NOMO-1 (cell line): ENCODE data around the gene TMBIM4.

Source experiments
- DNase-seq, 2 experiments: peaks; one replicate each; lab custom pipeline; 2025; ENCODE audit not compliant: unreplicated experiment in 2 of 2; lab: John Stamatoyannopoulos, UW

Gene TMBIM4

DNA sequence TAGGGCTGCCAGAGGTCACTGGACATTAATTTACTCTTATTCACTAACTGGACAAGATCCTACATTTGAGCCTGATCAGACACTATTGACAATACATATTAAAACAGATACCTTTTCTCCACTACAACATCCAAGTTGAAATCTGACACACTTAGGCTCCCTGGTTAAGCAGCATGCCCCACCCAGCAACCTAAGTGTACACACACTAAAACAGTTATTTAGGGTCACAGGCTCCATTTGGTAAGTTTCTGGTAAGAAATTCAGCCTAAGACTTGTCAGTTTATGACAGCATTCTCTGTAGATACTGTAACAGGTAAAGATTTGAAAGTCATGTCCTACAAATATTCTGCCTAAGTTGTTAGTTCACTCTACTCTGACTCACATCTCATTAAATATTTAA lies 27.0 kb downstream of the TMBIM4 start:
- no peak for DNase-seq

DNA sequence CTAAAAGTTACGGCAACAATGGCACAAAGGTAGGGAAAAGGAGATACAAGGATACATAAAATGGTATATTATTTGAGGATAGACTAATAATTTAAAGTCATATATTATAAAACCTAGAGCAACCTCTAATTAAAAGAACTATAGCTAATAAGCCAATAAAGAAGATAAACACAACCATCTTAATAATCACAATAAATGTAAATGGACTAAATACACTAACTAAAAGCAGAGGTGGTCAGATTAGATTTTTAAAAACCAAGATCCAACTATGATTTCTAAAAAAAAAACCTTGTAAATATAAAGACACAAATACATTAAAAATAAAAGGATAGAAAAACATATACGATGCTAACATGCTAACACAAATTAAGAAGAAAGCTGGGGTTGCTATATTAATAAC lies 28.5 kb downstream of the TMBIM4 start:
- no peak for DNase-seq

DNA sequence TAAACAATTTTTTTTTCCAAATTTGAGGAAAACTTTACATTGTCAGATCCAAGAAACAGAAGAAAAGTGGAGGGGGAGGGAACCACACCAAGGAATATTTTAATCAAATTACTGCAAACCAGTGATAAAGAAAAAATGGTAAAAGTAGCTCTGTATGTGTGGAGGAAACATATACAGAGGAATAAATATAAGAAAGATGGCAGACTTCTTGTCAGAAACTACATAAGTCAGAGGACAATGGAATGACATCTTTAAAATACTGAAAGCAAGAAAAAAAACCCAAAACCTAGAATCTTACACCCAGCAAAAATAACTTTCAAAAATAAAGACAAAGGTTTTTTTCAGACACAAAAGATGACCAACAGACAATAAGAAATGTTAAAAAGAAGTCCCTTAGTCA lies 29.1 kb downstream of the TMBIM4 start:
- peak in 1 of 2 experiments; percentile 50 for DNase-seq

DNA sequence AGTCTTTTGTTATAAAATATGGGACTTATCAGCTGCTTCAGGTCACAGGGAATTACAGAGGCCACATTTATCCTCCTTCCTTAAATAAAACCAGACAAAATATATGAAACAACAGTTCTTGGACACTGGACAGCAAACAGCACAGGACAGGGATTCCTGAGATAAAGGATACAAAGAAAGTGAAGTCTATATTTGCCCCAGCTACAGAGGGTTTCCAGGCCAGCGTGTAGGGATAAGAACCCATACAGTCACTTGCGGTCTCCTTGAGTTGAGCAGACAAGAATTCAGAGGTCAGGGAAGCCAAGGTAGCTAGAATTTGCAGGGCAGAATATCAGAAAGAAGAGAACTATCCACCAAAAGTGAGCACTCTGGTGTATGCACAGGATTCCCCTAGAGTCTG lies 30.5 kb downstream of the TMBIM4 start:
- DNase-seq, result no peak

DNA sequence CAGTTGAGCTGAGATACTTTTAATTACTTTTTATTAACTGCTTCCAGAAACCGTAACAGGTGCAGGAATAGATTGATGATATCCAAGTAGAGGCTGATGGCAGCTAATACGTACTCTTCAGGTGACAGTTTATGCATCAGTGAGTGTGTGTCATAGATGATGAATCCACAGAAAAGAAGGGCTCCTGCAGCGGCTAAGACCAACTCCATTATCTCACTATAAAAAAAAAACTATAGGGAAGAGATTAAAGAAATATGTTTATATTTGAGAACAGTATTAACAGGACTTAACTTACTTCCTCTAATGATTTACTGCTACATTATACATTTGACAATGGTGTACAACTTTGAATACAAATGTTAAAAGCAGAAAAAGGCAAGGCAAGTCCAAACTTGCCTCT lies 31.9 kb downstream of the TMBIM4 start:
- DNase-seq, result no peak

DNA sequence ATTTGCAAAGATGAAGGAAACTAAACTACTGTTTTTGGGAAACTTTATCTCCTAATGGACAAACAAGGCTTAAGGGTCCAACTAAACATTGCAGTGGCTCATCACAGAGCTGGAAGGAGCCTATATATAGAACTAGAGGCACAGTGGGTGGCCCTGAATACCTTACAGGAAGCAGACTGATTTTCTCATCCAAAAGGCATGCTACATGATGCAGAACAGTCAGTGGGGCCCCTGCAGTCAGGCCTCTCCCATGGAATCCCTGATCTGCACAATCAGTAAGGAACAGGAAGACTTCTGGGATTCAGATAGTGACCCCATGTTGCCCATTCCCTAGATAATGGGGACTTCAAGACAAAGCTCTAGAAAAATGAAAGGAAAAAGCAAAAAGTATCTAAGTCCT lies 37.4 kb downstream of the TMBIM4 start:
- DNase-seq, result no peak

DNA sequence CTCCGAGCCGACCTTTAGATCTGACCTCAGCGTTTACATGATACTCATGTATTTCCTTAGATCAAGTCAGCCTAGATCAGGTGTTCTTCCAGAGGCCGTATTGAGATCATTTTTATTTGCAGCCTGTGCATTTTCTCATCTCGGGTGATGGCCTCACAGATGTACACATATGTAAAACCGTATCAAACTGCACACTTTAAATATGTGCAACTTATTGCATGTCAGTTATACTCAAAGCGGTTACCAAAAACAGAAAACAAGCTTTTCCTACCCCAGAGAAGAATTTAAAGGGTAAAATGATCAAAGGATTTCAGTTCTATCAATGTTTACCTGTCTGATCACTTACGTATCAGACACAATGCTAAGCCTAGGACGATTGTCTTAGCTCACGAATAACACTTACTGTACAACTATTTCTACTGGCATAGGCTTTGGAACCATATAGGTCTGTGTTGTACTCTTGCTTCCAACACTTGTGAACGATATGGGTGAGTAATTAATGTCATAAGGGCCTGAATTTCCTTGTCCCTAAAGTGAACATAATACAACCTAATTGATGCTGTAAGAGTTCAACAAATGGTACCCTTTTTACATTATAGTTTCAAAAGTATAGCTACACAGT lies 38.6 kb downstream of the TMBIM4 start:
- DNase-seq, result no peak

DNA sequence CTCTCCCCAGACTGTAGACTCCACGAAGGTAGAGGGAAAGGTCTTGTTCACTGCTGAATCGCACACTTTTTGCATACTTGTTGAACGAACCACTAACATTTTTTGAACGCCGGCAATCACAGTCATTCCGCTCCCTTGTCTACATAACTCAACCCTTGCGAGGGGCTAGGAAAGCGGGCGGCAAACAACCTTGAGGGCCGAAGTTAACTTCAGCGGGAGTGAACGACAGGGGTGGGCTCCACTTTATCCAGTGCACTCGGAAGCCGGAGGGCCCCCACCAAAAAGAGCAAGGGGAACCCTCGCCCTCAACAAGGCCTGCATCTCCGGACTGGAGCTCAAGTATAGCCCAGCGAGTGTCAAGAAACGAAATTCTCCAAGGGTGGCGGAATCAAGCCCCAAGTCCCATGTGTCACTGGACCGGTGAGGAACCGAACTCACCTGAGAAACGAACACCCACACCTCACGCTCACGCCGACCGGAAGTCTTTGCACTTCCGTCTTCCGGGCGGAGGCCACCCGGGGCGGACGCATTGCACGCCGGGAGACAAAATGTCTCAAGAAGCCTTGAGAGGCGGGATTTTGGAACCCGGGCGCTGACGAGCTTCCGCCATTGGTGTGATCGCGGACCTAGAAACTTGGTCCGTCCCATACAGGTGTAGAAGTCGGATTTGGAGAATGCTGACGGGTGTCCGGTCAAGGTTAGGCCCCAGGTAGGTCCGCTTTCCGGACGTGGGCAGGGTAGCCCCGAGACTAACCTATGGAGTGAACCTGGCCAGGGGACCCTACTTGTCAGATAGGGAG lies 39.3 kb downstream of the TMBIM4 start, which contains the start of gene LLPH:
Gene LLPH, minus strand, starts transcription at position 484 of the 800 bp plus-strand sequence. CDS start 1,644 bp downstream, outside the sequence.
- DNase-seq, result peak; percentile 72 to 78

DNA sequence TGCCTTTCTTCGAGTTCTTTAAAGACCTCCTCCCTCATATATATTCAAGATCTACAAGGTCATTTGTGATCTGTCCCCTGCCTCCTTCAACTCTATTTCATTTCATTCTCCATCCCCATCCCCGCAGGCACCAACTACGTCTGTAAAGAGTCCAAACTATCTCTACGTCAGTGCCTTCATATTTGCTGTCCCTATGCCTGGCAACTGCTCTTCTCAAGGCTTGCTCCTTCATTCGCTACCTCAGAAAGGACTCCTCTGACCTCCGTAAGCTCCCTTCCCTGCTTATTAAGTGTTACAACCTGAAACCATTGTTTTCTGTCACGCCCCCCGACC lies 39.9 kb downstream of the TMBIM4 start:
- peak in 1 of 2 experiments; percentile 30 for DNase-seq

DNA sequence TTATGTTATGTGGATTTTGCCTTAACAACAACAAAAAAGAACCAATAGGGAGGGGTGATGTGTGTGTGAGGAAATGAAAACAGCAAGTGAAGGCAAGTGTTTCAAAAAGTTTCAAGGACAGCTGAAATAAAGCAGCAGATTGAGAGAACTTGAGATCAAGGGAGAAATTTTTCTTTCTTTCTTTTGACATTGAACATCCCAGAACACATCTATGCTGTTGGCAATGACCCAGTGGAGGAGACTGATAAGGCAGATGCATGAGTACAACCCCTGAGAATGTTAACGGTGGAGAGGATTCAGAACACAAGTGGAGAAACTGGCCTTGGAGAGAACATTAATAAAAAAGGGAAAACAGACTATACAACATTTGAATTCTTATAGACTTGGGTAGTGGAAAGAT lies 42.1 kb downstream of the TMBIM4 start:
- no peak for DNase-seq

DNA sequence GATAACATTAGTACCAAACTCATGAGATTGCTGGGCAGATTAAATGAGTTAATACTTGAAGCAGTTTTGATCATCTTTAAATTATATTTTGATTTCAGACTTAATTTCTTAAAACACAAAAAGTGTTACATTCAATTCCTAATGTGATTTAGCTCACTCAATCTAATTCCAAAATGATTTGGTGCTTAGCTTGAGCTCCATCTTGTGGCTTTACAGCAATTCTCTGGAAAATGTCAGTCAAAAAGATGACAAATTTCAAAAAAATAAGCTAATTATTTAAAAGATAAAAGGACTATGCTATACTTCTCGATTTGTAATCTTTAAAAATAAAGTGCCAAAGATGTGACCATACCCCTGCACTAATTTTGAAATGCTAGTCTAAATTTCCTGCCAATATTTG lies 49.3 kb downstream of the TMBIM4 start:
- DNase-seq, result no peak

DNA sequence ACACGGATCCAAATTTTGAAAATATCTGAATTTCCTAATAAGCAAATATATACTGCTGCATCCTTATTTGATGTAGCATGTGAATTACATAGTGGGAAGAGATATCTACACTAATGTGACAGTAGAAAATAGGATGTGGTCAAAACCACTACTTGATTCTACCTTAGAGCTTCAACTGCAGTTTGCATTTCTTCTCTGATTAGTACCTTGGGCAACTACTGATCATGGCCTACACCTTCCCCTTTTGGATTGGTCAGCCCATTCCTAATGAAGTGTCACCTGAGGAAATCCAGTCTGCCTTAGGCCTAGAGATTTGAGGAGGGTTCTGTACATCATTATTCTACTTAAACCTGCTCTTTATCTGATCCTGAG lies 49.9 kb downstream of the TMBIM4 start:
- DNase-seq, result peak; percentile 63 to 86

DNA sequence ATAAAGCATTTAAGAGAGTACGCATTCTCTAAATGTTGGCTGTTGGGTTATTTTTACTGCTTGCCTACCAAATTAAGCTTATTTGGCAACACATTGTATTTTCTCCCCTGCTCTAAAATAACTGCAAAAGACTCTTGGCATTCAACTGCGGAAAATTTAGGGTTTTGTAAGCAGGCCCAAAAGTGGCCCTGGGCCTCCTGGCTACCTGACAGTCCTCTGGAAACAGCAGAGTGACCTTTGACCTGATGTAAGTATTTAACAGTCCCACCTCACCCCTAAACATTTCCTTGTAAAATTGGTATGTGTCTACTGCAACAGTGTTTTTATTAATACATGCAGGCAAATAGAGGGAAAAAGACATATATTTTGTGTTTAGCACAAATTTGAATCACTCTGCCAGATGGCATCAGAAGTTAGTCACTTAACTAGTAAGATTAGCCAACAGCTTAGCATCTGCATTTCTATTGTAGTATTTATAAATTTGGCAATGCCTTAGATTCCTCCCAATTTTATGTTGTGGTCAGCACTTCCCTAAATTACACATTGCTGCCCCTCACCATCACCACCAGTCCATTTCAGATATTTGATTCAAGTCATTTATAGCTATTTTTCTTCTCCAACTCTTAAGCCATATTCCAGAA lies 50.4 kb downstream of the TMBIM4 start:
- peak; percentile 53 to 87 for DNase-seq

DNA sequence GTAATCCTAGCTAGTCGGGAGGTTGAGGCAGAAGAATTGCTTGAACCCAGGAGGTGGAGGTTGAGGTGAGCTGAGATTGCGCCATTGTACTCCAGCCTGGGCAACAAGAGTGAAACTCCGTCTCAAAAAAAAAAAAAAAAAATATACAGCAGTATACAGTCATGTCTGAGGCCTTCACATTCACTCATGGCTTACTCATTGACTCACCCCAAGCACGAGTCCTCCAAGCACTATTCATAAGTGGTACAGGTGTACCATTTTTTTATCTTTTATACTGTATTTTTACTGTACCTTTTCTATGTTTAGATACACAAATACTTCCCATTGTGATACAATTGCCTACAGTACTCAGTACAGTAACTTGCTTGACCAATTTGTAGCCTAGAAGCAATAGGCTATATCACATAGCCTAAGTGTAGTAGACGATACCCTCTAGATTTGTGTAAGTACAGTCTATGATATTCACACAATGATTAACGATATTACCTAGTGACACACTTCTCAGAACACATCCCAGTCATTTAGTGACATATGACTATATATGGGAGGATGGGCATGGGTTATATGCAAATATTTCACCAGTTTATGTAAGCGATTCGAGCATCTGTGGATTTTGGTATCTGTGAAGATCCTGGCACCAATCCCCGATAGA lies 51.4 kb downstream of the TMBIM4 start:
- no peak for DNase-seq

DNA sequence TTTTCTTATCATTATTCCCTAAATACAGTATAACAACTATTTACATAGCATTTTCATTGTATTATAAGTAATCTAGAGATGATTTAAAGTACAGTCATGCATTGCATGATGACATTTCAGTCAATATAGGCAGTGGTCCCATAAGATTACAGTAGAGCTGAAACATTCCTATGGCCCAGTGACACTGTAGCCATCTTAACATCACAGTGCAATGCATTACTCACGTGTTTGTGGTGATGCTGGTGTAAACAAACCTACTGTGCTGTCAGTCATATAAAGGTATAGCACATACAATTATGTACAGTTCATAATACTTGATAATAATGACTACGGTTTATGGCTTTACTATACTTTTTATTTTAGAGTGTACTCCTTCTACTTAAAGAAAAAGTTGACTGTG lies 52.6 kb downstream of the TMBIM4 start:
- no peak for DNase-seq

DNA sequence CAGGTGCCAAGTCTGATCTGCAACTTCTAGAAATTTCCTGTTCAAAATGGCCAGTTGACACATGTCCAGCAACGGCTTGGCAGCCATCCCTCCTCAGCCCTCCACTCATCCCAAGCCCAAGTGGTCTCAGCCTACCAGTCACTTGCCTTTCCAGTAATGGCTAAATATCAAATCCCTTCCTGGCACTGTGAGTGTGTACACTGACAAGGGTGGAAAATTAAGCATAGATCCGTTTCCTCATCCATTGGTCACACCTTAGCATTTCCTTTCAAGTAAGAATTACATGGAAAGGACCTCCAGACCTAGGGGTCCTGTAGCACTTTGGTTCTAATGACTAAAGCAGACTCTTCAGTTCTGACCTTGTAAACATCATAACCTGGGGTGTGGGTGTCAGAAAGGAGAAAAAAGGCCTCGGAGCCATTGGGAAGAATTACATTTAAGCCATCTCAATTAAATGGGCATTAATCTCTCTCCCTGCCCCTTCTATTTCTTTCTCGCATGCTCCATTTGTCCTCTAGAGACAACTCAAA lies 54.7 kb downstream of the TMBIM4 start:
- DNase-seq, result no peak

DNA sequence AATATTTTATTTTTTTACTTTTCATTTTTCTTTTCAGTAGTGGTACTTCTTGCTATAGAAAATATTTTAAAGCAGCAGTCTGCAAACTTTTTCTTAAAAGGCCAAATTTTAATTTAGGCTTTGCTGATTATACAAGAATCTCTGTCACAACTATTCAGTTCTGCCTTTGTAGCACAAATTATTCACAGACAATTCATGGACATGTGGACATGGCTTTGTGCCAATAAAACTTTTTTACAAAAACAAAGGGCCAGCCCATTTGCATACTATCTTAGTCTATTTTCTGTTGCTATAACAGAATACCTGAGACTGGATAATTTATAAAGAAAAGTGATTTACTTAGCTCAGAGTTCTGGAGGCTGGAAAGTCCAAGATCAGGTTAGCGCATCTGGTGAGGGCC lies 56.3 kb downstream of the TMBIM4 start:
- DNase-seq, result no peak

DNA sequence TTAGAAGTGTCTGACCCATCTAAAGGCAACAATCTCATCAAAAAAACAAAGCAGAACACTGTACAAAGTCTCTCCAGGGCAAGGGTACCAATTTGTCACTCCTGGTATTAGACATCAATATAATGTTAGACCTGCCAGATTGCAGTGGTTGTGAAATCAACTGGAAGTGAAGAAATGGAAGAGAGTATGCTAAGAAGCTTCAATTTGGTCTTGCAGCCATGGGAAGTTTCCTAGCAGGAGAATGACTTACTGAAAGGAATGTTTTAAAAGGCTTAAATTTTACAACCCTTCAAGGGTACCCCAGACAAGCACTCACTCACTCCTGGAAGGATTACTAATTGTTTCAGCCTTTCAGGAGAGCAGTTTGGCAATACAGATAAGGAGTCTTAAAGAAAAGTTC lies 58.2 kb downstream of the TMBIM4 start:
- peak in 1 of 2 experiments; percentile 18 for DNase-seq

DNA sequence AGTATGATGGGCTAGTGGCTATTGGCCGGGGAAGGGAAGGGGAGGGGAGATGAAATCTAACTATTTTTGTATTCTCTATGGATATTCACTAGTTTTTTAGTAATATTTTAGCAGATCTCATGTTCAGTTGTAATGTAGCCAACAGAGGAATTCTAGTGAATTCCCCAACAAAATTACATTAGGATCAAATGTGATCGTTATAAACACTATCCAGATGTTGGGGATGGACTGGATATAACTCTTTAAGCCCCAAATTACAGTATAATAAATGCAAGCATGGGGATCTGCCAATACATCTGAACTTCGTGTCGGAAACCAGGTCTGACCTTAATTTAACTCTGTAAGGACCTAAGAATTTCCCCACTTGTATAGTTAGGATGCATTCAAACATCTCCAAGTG lies 60.7 kb downstream of the TMBIM4 start:
- no peak for DNase-seq

DNA sequence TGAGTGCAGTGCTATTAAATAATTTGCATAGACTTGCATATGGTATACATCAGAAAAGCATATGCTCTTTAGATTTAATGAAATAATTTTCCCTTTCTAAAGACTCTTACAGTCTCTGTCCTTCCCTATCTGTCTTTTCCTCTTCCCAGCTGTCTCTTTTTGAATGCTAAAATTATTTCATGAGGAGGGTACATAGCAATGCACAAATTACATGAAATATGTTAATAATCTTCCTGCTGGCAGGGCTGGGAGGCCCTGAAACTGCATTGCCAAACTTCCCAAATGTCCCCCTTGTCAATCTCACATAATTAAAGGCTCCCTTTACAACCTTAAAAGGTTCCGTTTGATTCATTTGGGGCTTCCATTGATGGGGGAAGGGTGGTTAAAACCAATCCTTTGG lies 61.4 kb downstream of the TMBIM4 start:
- DNase-seq, result no peak

DNA sequence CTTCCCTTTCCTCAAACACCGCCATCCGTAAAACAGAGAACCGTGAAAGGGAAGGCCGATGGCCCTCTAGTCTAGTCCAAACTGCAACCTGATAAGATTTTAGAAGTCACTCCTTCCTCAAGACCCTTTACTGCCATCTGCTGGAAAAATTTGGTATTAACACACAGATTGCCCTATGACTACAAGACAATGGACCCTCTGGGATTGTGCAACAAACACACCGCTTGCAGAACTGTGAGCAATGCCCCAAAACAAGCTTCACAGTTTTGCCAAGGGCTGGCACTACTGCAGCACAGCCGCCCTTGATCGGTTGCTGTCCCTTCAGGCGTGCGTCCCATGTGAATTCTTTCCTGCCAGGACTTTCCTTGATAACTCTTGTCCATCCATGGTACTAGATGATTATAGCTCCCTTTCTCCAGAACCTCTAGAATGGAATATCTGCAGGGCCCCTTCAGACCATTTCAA lies 62.3 kb downstream of the TMBIM4 start:
- DNase-seq, result peak; percentile 66 to 96
